SK-N-MC (cell line): ENCODE results near the gene RNF121.

Source experiments
- EZH2 ChIP-seq: fragments of 200-600 bp; sonication (generic); IDR thresholded peaks from one replicate; pipeline ENCODE4 v1.6.1; 2017; ENCODE audit warnings: antibody characterized with exemption
- POLR2AphosphoS5 ChIP-seq: IDR thresholded peaks from 2 replicates; pipeline ENCODE4 v1.6.1; 2012; ENCODE audit warnings: mild to moderate bottlenecking, low read depth, low read length, borderline replicate concordance

DNA sequence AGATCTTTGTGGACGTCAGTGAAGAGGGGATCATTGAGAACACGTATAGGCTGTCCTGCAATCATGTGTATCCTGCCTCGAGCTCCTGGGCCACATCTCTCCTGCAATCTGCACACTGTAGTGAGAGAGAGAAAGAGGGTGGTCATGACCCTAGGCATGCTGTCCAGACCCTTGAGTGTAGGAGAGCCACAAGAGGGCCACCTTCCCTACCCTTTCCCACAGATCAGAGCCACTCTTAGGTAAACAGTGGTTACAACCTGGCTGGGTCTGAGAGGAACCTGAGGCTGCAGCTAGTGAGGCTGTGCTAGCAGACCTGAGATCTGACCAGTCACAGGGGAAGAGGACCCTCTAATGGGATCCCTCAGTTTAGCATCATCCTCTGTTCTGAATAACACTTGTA is 65.9 kb downstream of the RNF121 start:
- TF ChIP-seq EZH2 (no peak), POLR2AphosphoS5 (no peak)
